GM19023 (cell line): Measurements from ENCODE around the gene RALGAPB.
"Not testable (repeated sequence)": the region's sequence is repeated elsewhere in the genome, so short reads cannot be mapped to it uniquely, and the experiment has no call there.

Experiments
- ATAC-seq: cut with Tn5 transposase; IDR thresholded peaks from one replicate; pipeline ENCODE4 v1.9.1; 2021; ENCODE audit warnings: mild to moderate bottlenecking, moderate library complexity; ENCODE audit not compliant: unreplicated experiment

The RALGAPB gene

DNA sequence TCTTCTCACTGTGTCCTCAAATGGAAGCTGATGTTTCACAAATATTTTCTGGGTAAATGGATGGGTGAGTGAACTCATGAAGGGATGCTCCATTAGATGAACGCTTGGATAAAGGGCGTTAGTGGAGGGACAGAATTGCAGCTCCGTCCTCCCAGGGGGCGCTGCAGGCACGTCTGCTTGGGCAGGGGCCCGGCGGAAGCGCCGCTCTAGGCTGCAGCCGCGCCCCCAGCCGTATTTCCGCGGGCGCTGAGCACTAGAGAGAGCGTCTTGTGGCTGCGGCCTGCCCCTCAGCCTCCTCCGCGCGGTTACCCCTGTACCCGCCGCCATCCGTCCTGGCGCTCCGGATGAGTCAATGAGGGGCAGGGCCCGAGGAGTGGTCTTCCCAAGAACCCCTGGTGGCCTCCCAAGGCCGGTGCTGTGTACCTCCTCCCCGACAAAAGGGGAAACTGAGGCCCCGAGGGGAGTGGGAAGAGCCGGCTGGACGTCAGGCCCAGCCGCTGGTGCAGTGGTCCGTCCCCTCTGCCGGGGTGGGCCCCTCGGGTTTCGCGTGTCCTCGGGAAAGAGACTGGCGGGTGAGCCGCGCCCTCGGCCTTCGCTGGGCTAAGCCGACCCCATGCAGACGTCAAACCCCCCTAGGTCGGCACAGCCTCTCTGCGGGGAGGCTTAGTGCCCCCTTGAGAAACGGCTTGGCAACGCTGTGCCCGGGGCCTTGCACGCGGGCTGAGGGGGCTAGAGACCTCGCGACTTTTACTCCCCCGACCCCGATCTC is 26.0 kb upstream of the RALGAPB start:
- ATAC-seq = peak; percentile 81

DNA sequence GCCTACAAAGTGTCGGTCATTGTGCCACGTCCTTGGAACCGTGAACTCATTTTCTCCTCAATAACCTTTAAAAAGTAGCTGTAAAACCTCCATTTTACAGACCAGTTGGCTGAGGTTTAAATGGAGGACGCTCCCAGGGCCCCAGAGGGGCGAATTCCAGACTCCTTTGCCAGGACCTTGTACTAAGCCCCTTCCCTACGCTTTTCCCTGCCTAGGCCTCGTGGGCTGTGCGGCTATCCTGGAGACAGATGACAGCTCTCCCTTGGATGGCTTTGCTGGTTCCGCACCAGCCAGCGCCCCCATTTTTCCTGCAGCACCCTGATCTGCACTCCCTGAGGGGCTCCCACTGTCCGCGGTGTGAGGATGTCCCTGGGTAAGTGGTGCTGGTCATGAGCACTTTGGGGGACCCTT is 25.4 kb upstream of the RALGAPB start:
- ATAC-seq = no peak

DNA sequence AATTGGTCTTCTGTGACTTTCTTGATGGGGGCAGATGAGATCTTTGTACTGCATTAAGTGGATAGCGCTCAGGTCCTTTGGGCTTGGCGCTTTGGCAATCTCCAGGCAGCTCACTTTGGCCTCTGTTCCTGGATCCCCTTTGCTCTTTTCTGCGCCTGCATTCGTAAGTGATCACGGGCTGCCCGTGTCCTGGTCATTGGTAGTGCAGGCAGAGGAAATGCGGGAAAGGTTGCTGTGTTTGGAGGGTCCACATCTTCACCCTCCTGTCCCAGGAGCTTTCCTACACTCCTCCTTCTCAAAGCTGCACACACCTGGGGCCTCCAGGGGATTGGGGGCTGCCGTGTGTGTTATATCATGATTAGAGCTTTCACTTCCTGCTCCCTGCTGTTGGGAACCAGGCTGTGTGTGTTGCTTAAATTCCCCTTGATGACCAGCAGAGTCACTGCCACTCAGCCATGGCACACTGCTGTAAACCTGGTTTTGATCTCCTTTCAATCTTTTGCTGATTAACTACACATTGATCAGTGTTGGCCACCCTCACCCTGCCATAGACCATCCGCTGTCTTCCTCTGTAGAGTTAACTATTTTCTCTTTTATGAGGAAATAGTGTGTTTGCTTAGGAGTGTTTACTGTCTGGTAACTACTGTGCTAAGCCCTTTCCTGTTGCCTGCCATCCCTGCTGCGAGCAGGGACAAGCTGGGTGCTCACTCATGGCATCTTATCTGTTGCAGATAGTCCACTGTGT is 24.5 kb upstream of the RALGAPB start:
- no peak for ATAC-seq

DNA sequence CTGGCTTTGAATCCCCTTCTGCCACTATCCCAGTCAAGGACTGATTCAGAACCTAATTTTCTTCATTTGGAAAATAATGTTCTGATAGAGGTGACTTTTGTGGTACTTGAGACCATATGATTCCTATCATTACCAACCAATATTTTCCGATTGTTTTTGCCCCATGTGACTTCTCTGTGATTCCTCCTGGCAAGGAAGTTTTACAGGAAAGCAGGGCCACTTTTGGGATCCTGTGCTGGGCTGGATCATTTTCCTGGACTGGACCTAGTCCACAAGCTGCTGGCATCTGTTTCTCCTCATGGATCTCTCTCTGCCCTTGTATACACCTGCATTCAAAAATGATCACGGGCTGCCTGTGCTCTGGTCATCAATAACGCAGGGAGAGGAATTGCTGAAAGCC is 23.6 kb upstream of the RALGAPB start:
- ATAC-seq = no peak

DNA sequence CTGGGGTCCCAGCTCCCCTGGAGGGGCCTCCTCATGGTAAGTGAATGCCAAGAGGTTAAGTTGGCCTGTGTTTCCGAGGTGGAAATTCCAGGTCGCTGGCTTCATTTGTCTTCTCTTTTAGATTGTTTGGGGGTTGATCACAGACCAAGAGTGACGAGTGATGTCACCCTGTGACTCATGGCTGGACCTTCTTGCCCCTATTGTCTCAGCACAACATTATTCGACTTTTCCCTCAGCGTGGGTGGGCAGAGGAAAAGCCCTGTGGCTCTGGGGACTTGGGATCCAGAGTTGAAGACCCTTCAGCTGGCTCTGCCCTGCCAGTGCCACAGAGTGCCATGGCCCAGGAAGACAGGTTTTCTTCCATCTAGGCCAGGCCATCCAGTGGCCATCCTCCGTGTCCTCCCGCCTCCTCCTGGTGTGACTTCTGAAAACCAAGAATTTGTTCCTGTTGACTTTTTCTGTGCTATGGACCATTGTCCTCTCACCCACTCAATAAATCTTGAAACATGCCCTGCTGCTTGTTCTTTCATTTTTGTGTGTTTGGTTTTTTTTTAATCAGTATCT is 22.1 kb upstream of the RALGAPB start:
- ATAC-seq = no peak

DNA sequence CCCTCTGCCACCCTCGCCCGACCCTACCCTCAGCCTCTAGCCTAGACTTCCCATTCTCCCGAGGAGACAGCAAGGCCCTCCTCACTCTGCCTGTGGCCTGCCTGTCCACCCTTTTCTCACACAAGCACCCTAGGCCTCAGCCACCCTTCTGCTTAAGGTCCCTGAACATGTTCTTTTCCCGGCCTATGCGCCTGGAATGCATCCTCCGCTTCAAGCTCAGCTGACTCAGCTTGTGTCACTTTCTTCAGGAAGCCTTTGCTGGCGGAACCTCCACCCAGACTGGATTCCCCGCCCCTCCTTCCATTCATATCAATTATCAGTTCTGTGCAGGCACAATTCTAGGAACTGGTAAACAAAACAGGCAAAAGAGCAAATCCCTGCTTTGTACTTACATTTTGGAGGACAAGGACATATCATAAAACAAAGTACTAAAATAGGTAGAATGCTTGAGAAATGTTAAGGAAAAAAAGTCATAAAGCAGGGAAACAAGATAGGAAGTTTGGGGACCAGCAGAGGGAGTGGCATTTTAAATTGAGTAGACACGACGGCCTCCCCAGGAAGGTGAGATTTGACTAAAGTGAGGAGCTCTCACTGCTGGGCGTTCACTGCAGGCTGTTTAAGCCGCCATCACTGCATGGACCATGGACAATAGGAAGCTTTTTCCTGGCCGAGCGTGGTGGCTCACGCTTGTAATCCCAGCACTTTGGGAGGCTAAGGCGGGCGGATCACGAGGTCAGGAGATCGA is 19.6 kb upstream of the RALGAPB start:
- ATAC-seq = no peak

DNA sequence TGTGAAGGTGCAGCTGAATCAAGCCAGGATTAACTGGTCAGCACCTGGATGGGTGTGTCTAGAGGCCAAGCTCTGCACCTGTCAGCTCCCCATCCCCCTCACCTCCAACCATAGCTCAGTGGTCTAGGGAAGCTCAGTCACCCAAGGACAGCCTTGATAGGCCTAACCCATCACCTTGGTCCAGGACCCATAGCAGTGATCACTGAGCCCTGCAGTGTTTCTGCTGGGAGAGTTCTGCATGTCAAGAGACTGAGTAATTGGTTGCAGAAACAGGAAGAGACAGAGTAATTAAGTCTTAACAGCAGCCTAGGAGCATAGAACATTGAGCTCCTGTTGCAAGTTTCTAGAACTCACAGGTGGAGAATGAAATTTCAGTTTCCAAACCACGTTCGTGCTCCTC is 18.7 kb upstream of the RALGAPB start:
- ATAC-seq = no peak

DNA sequence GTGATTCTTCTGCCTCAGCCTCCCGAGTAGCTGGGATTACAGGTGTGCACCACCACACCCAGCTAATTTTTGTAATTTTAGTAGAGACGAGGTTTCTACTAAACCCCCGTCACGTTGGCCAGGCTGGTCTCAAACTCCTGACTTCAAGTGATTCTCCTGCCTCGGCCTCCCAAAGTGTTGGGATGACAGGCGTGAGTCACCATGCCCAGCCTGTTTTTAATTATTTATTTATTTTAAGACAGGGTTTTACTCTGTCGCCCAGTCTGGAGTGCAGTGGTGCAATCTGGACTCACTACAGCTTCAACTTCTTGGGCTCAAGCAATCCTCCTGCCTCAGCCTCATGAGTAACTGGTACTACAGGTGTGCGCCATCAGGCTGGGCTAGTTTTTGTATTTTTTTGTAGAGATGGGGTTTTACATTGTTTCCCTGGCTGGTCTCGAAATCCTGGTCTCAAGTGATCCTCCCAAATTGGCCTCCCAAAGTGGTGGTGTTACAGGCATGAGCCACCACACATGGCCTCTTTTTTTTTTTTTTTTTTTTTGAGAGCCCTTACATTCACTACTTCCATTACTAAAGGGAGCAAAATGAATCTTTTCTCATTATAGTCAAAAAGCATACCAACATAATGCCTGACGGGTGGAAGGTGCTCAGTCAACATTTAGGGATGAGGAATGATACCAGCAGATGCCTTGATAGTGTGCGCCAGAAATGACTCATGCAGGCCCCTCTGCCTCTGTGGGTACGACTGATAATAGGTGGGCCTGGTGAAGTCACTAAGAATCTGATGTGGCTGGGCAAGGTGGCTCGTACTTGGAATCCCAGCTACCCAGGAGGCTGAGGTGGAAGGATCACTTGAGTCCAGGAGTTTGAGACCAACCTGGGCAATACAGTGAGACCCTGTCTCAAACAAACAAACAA is 17.8 kb upstream of the RALGAPB start:
- no peak for ATAC-seq

DNA sequence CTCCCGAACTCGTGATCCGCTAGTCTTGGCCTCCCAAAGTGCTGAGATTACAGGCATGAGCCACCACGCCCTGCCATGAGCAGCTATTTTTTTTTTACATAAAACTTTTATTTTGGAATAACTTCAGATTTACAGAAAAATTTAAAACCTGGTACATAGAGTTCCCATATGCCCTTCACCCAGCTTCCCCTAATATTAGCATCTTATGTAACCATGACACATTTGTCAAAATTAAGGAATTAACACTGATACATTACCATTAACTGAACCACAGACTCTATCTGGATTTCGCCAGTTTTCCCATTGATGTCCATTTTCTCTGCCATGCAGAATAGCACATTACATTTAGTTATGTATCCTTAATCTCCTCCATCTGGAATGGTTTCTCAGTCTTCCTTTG is 14.3 kb upstream of the RALGAPB start:
- no peak for ATAC-seq

DNA sequence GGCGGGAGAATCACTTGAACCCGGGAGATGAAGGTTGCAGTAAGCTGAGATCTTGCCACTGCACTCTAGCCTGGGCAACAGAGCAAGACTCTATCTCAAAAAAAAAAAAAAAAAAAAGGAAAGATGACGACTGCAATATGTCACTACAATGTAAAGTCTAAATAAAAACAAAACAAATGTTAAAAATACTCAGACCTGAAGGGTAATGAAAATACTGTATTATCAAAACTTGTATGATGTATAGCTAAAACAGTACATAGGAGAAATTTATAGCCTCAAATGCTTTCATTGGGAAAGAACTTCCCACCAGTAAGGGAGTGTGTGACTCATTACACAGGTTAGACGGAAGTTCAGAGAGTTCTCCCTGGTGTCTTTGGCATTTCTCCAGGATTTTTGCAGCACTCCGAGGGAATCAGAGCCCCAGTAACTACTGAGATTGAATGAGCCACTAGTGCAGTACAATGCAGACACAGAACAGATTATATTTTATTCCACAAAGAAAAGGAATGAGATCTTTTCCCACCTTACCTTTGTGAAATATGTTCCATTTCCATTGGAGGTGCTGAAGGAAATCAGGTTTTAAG is 12.5 kb upstream of the RALGAPB start:
- no peak for ATAC-seq

DNA sequence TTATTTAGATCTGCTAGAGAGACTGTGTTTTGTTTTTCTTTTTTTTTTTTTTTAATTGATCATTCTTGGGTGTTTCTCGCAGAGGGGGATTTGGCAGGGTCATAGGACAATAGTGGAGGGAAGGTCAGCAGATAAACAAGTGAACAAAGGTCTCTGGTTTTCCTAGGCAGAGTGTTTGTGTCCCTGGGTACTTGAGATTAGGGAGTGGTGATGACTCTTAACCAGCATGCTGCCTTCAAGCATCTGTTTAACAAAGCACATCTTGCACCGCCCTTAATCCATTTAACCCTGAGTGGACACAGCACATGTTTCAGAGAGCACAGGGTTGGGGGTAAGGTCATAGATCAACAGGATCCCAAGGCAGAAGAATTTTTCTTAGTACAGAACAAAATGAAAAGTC is 12.0 kb upstream of the RALGAPB start:
- ATAC-seq = not testable (repeated sequence)

DNA sequence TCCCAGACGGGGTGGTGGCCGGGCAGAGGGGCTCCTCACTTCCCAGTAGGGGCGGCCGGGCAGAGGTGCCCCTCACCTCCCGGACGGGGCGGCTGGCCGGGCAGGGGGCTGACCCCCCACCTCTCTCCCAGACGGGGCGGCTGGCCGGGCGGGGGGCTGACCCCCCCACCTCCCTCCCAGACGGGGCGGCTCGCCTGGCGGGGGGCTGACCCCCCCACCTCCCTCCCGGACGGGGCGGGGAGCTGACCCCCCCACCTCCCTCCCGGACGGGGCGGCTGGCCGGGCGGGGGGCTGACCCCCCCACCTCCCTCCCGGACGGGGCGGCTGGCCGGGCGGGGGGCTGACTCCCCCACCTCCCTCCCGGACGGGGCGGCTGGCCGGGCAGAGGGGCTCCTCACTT is 11.5 kb upstream of the RALGAPB start:
- ATAC-seq = not testable (repeated sequence)

DNA sequence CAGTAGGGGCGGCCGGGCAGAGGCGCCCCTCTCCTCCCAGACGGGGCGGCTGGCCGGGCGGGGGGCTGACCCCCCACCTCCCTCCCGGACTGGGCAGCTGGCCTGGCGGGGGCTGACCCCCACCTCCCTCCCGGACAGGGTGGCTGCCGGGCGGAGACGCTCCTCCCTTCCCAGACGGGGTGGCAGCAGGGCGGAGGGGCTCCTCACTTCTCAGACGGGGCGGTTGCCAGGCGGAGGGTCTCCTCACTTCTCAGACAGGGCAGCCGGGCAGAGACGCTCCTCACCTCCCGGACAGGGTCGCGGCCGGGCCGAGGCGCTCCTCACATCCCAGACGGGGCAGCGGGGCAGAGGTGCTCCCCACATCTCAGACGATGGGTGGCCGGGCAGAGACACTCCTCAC is 11.1 kb upstream of the RALGAPB start:
- not testable (repeated sequence) for ATAC-seq

DNA sequence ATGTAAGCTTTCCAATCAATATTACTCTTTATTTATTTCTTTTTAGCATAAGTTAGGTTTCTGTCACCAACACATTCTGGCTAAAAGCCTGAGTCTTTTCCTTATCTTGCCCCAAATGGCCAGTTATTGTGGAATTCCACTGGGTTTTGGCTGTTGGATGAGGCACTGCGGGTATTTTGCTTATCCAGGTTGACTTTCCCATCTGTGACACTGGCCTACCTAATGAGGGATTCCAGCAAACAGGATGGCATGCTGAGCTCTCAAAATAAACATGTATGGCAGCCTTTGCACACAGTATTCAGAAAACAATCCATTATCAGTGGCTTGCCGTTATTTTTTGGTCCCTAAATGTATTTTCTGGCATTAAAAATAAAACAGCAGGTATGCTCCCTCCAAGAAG is 6.5 kb upstream of the RALGAPB start:
- no peak for ATAC-seq

DNA sequence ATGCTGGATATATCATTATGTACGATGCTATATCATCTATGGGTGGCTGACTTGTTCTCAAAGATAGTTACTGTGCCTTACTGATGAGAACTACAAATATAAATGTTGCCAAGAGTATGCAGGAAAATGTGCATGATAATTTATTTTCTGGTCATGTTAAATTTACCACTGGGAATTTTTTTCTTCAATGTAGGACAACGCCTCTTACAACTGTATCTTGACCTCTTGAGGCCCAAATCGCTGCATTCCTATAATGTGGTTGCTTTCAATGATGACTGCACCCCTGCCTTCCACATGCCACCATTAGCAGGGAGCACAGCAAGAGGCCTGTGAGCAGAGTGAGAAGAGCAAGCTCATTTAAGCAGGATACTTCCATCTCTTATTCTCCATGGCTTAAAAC is 5.7 kb upstream of the RALGAPB start:
- ATAC-seq = no peak

DNA sequence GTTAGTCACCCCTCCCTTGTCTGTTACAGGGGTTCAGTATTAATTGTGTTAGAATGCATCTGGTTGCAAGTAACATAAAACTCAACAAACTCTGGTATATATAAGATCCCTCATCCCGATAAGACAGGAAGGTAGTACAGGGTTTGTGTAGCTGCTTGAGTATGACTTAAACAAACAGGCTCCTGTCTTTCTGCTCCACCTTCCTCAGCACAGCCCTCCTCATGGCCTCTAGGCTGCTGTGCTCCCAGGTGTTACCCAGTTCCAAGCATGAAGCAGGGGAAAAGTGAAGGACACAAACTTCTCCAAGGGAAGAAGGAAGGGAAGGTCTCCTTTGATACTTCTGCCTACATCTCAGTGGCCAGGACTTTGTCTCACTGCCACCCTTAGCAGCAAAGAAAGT is 1.4 kb upstream of the RALGAPB start:
- no peak for ATAC-seq

DNA sequence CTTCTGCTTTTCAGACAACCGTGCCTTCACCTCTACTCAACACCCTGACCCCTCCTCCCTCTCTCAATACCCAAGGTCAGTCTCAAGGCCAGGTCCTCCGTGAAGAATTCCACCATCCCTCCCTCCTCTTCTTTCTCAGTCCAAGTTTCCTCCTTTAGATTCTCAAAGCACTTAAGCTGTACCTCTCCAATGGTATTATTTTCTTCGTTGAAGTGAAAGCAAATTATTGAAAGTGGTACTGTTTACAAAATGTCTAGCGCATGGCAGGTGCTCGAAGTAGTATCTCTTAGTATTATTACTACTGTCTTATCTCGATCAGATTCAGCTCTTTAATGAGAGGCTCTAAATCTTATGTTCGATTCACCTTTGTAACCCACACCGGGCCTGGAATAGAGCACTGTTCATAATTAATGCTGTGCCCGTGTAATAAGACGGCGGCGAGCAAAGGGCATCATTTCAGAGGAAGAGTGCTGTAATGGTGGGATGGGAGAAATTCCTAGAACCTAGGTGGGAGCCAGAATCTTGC is 593 bp upstream of the RALGAPB start:
- ATAC-seq = no peak

DNA sequence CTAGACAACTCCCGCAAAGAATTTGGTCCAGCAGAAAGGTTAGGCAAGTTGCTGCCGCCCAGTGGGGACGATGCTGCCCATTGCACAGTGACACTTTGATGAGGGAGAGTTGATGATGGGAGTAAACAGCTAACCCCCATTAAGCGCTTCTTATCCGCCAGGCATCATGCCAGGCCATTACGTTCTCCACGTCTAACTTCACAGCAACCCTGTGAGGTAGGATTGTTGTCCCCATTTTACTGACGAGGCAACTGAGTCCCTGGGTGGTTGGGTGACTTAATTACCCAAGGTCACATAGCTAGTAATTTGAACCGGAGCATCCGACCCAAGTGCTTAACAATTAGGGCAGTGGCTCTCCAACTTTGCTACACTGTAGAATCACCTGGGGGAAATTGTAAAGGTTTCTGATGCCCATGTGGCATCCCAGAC is 738 bp downstream of the RALGAPB start:
- no peak for ATAC-seq

DNA sequence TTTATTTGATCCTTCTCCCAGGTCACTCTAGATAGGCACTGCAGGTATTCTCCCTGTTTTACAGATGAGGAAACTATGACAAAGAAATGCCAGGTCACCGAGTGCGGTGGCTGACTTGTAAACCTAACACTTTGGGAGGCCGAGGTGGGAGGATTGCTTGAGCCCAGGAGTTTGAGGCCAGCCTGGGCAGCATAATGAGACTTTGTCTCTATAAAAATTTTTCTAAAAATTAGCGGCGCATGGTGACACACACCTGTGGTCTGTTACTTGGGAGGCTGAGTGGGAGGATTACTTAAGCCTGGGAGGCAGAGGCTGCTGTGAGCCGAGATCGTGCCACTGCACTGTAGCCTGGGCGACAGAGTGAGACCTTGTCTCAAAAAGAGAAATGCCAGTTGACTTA is 5.1 kb downstream of the RALGAPB start:
- ATAC-seq = no peak

DNA sequence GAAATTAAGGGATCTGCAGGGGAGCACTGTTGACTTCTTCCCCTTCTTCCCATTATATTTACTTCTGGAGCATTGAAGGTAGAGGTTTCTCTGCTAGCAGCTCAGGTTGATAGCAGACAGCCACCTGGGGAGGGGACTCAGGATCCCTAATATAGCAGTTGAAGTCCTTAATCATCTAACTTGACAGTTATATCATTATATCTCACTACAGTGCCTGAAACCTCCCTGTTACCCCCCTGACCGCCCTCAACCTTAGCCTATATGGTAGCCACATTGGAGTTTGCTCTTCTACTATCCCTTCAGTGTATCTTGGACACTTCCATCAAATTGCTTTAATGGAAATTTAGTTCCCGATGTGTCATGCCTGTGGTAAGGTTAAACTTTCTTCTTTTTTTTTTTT is 7.0 kb downstream of the RALGAPB start:
- no peak for ATAC-seq
